Measurements from ENCODE around the gene DAPK1.

The DAPK1 gene

GRCh38 chr9:87478226-87478992 is 19.3 kb upstream of the DAPK1 start:
- peaks cover 5% of the 10 kb centered on the region; the same call in 1 of the 2 replicates for H3K4me1 ChIP-seq (ENCODE audit: insufficient read depth, low read length)
- no peaks in the 10 kb centered on the region for H3K79me2 ChIP-seq (ENCODE audit: insufficient read depth, low read length)
- TF ChIP-seq EZH2 (IDR thresholded peaks at IDR 0.05; ENCODE audit: borderline replicate concordance, low read depth, low read length, severe bottlenecking) = no peak
- TF ChIP-seq, protein P1, sequence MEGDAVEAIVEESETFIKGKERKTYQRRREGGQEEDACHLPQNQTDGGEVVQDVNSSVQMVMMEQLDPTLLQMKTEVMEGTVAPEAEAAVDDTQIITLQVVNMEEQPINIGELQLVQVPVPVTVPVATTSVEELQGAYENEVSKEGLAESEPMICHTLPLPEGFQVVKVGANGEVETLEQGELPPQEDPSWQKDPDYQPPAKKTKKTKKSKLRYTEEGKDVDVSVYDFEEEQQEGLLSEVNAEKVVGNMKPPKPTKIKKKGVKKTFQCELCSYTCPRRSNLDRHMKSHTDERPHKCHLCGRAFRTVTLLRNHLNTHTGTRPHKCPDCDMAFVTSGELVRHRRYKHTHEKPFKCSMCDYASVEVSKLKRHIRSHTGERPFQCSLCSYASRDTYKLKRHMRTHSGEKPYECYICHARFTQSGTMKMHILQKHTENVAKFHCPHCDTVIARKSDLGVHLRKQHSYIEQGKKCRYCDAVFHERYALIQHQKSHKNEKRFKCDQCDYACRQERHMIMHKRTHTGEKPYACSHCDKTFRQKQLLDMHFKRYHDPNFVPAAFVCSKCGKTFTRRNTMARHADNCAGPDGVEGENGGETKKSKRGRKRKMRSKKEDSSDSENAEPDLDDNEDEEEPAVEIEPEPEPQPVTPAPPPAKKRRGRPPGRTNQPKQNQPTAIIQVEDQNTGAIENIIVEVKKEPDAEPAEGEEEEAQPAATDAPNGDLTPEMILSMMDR (IDR thresholded peaks at IDR 0.05; ENCODE audit: borderline replicate concordance, extremely low read depth, low read length, poor library complexity, severe bottlenecking) = no peak
- H3K36me3 ChIP-seq (ENCODE audit: insufficient read depth, low read length) = no peaks in the 10 kb centered on the region
- no peak for ATAC-seq (ENCODE audit: insufficient read depth, low read depth)
- no peaks in the 10 kb centered on the region for H3K27me3 ChIP-seq (ENCODE audit: insufficient read depth, low read length, poor library complexity)
- H4K20me1 ChIP-seq (ENCODE audit: insufficient read depth, low read length) = no peaks in the 10 kb centered on the region
- no peak overlapping the region for H3K9ac ChIP-seq (ENCODE audit: low read depth, low read length)
- H2AFZ ChIP-seq (ENCODE audit: low read depth, low read length) = no peak overlapping the region
- H3K4me3 ChIP-seq (ENCODE audit: low read depth in 1 of 2, low read length in 2 of 2) = no peak overlapping the region
- no peak overlapping the region for H3K4me2 ChIP-seq (ENCODE audit: insufficient read depth, low read length)
- no peak overlapping the region for H3K27ac ChIP-seq (ENCODE audit: low read length)
- no peak for DNase-seq
- no peaks in the 10 kb centered on the region for H3K9me3 ChIP-seq (ENCODE audit: insufficient read depth, low read length, severe bottlenecking)

DNA sequence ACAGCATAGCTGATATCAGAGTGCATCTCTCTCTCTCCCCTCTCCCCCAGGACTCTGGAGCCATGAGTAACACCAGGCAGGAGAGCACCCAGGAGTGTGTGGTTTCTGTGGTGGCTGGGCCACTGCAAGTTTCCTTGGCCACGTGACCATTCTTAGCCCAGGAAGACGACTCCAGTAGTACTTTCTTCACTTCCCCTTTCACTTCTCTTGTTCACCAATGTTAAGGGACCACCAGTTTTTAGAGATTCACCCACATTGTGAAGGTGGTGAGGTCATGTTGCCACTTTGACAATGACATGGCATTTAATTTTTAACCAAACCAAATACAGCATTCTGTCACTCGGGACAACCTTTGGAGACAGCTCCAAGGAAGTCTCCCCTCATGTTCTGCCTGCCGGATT is 17.9 kb upstream of the DAPK1 start:
- TF ChIP-seq, protein P1 (IDR thresholded peaks at IDR 0.05; ENCODE audit: borderline replicate concordance, extremely low read depth, low read length, poor library complexity, severe bottlenecking) = no peak
- no peak for TF ChIP-seq EZH2 (IDR thresholded peaks at IDR 0.05; ENCODE audit: borderline replicate concordance, low read depth, low read length, severe bottlenecking)
- Histone ChIP-seq H4K20me1 (ENCODE audit: insufficient read depth, low read length) (no peaks in the 10 kb centered on the region), H3K4me1 (ENCODE audit: insufficient read depth, low read length) (peaks cover 5% of the 10 kb centered on the region; the same call in 1 of the 2 replicates), H3K27me3 (ENCODE audit: insufficient read depth, low read length, poor library complexity) (no peaks in the 10 kb centered on the region), H3K27ac (ENCODE audit: low read length) (no peak overlapping the region), H3K9me3 (ENCODE audit: insufficient read depth, low read length, severe bottlenecking) (no peaks in the 10 kb centered on the region), H2AFZ (ENCODE audit: low read depth, low read length) (peak overlapping the region; percentile 45; the same call in 1 of the 2 replicates), H3K4me2 (ENCODE audit: insufficient read depth, low read length) (peak overlapping the region; percentile 26; the same call in 1 of the 2 replicates), H3K36me3 (ENCODE audit: insufficient read depth, low read length) (no peaks in the 10 kb centered on the region), H3K4me3 (ENCODE audit: low read depth in 1 of 2, low read length in 2 of 2) (no peak overlapping the region), H3K79me2 (ENCODE audit: insufficient read depth, low read length) (no peaks in the 10 kb centered on the region), H3K9ac (ENCODE audit: low read depth, low read length) (no peak overlapping the region)
- peak; percentile 97 for ATAC-seq (ENCODE audit: insufficient read depth, low read depth)
- peak; percentile 63 for DNase-seq

DNA sequence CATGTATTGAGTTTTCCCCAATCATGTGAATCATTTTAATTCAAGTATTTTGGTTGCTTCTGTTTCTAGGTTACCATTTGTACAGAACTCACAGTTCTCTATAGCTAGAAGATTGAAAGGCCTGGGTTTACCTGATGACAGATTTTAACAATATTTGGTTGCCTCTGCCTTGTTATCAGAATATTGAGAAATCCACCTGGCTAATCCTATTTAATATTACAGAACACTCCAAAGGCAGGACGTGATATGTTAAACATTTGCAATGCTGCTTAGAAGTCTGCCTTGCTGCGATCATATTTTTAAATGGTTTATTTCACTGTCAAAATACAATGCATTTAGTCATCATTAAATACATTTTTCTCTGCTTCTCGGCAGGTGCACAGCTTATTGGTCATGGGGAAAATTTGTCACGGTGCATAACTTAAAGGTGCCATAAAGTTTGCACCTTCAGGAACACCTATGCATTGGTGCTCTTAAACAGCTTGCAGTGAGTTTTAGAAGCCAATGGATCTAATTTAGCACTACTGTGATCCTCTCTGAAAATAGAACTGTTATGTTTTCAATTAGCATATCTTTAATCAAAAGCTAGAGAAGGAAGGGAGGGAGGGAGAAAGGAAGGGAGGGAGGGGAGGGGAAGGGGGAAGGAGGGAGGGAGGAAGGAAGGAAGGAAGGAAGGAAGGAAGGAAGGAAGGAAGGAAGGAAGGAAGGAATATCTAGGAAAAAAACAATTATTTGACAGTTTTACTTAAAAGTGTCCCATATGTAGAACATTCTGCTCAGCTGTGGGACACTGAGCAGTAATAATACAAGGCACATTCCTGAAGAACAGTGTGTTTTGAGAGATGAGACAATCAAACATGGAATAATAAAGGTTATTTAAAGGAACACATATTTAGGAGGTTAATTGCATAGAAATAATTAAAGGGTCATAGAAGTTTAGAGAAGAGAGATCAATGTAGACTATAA is 15.5 kb upstream of the DAPK1 start:
- Histone ChIP-seq H4K20me1 (ENCODE audit: insufficient read depth, low read length) (no peaks in the 10 kb centered on the region), H3K9ac (ENCODE audit: low read depth, low read length) (no peak overlapping the region), H3K4me2 (ENCODE audit: insufficient read depth, low read length) (no peak overlapping the region), H3K4me3 (ENCODE audit: low read depth in 1 of 2, low read length in 2 of 2) (no peak overlapping the region), H3K9me3 (ENCODE audit: insufficient read depth, low read length, severe bottlenecking) (no peaks in the 10 kb centered on the region), H2AFZ (ENCODE audit: low read depth, low read length) (no peak overlapping the region), H3K27ac (ENCODE audit: low read length) (no peak overlapping the region), H3K27me3 (ENCODE audit: insufficient read depth, low read length, poor library complexity) (no peaks in the 10 kb centered on the region), H3K36me3 (ENCODE audit: insufficient read depth, low read length) (no peaks in the 10 kb centered on the region), H3K4me1 (ENCODE audit: insufficient read depth, low read length) (peaks cover 5% of the 10 kb centered on the region; the same call in 1 of the 2 replicates), H3K79me2 (ENCODE audit: insufficient read depth, low read length) (no peaks in the 10 kb centered on the region)
- TF ChIP-seq, protein P1 (IDR thresholded peaks at IDR 0.05; ENCODE audit: borderline replicate concordance, extremely low read depth, low read length, poor library complexity, severe bottlenecking) = no peak
- TF ChIP-seq EZH2 (IDR thresholded peaks at IDR 0.05; ENCODE audit: borderline replicate concordance, low read depth, low read length, severe bottlenecking) = no peak
- ATAC-seq (ENCODE audit: insufficient read depth, low read depth) (no peak), DNase-seq (no peak)

Measured in DND-41 (cell line).